ENCODE results near the gene ZNF787.

Gene ZNF787

GRCh38 chr19:56085571-56086275 is 35.4 kb downstream of the ZNF787 start:
- peaks cover 6% of the 10 kb centered on the region for H3K4me1 ChIP-seq (ENCODE audit: insufficient read depth, low read length, severe bottlenecking)
- H3K27ac ChIP-seq (ENCODE audit: low read depth, low read length, poor library complexity, severe bottlenecking), result no peak overlapping the region
- H4K20me1 ChIP-seq (ENCODE audit: insufficient read depth, low read length), result no peaks in the 10 kb centered on the region
- H3K79me2 ChIP-seq (ENCODE audit: insufficient read depth, low read length), result no peaks in the 10 kb centered on the region
- no peaks in the 10 kb centered on the region for H3K9me2 ChIP-seq (ENCODE audit: low read depth, low read length)
- H3F3A ChIP-seq (ENCODE audit: insufficient read depth, low read length), result no peaks in the 10 kb centered on the region
- no peak overlapping the region for H3K4me2 ChIP-seq (ENCODE audit: low read length)
- no peak overlapping the region for H2AFZ ChIP-seq (ENCODE audit: low read length)
- H3K9me3 ChIP-seq (ENCODE audit: low read length), result no peaks in the 10 kb centered on the region
- no peaks in the 10 kb centered on the region for H3K27me3 ChIP-seq (ENCODE audit: insufficient read depth, low read length)
- H3K4me3 ChIP-seq (ENCODE audit: low read depth, low read length, poor library complexity, severe bottlenecking), result no peak overlapping the region
- H3K9ac ChIP-seq (ENCODE audit: low read length), result no peak overlapping the region
- TF ChIP-seq, protein P1, sequence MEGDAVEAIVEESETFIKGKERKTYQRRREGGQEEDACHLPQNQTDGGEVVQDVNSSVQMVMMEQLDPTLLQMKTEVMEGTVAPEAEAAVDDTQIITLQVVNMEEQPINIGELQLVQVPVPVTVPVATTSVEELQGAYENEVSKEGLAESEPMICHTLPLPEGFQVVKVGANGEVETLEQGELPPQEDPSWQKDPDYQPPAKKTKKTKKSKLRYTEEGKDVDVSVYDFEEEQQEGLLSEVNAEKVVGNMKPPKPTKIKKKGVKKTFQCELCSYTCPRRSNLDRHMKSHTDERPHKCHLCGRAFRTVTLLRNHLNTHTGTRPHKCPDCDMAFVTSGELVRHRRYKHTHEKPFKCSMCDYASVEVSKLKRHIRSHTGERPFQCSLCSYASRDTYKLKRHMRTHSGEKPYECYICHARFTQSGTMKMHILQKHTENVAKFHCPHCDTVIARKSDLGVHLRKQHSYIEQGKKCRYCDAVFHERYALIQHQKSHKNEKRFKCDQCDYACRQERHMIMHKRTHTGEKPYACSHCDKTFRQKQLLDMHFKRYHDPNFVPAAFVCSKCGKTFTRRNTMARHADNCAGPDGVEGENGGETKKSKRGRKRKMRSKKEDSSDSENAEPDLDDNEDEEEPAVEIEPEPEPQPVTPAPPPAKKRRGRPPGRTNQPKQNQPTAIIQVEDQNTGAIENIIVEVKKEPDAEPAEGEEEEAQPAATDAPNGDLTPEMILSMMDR (IDR thresholded peaks at IDR 0.05; ENCODE audit: low read length), result no peak
- no peak for TF ChIP-seq EZH2 (IDR thresholded peaks at IDR 0.05; ENCODE audit: borderline replicate concordance, low read length)
- H3K36me3 ChIP-seq (ENCODE audit: insufficient read depth, low read length), result peaks cover 5% of the 10 kb centered on the region; the same call in 1 of the 2 replicates

DNA sequence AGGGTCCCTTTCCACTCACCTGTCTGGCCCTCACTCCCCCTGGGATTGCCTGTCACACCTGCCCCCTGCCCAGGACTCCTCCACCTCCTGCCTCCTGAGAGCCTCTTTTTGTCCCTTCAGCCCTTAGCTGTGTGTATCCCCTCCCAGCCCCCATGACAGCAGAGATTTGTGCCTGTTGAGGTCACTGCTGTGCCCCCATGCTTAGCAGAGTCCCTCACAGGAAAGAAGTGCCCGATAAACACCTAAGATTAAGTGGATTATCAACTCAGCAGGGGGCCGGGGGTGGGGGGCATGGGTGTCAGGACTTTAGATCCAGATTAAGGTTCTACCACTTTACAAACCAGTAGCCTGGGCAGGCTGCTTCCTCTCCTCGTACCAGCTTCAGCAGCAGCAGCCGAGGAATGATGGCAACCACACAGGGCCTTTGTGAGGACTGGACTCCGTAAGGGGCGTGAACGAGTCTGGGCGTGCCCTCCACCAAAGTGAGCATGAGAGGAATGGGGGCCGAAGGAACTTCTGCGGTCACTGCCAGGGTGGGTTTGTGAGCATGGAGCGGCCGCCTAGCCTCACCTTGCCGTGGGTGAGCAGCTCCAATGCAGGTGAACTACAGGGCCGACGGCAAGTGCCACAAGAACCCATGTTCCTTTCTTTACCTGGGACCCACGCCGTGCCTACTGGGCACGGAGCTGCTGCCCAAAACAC is 36.1 kb downstream of the ZNF787 start:
- H3K27ac ChIP-seq (ENCODE audit: low read depth, low read length, poor library complexity, severe bottlenecking), result no peak overlapping the region
- no peak overlapping the region for H3K9ac ChIP-seq (ENCODE audit: low read length)

DNA sequence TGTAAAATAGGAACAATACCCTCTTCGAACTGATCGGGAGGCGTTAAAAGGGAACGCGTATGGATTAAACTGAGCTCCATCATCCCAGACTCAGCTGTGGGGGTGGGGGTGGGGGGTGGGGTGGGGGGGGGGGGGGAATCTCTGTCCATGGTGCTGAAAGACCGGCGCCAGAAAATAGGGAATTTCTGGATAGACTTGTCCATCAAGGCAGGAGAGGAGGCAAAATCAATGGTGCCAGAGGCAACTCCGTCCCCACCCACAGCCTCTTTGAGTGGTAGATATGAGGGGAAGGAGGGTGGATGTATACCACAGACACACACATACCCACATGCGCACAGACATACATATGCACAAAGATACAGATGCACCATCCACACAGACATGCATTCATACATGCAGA is 37.4 kb downstream of the ZNF787 start:
- Histone ChIP-seq H4K20me1 (ENCODE audit: insufficient read depth, low read length) (no peaks in the 10 kb centered on the region), H3K9me3 (ENCODE audit: low read length) (no peaks in the 10 kb centered on the region), H3K4me2 (ENCODE audit: low read length) (no peak overlapping the region), H3F3A (ENCODE audit: insufficient read depth, low read length) (no peaks in the 10 kb centered on the region), H3K9ac (ENCODE audit: low read length) (no peak overlapping the region), H3K36me3 (ENCODE audit: insufficient read depth, low read length) (peaks cover 2% of the 10 kb centered on the region; the same call in 1 of the 2 replicates), H3K27me3 (ENCODE audit: insufficient read depth, low read length) (no peaks in the 10 kb centered on the region), H3K27ac (ENCODE audit: low read depth, low read length, poor library complexity, severe bottlenecking) (no peak overlapping the region), H3K4me1 (ENCODE audit: insufficient read depth, low read length, severe bottlenecking) (peaks cover 7% of the 10 kb centered on the region), H2AFZ (ENCODE audit: low read length) (no peak overlapping the region), H3K79me2 (ENCODE audit: insufficient read depth, low read length) (no peaks in the 10 kb centered on the region), H3K9me2 (ENCODE audit: low read depth, low read length) (no peaks in the 10 kb centered on the region), H3K4me3 (ENCODE audit: low read depth, low read length, poor library complexity, severe bottlenecking) (no peak overlapping the region)
- no peak for TF ChIP-seq EZH2 (IDR thresholded peaks at IDR 0.05; ENCODE audit: borderline replicate concordance, low read length)
- TF ChIP-seq, protein P1 (IDR thresholded peaks at IDR 0.05; ENCODE audit: low read length), result no peak

More for the DNA sequence above, 36.1 kb downstream of the ZNF787 start:
- Histone ChIP-seq H3K9me3 (ENCODE audit: low read length) (no peaks in the 10 kb centered on the region), H3K4me2 (ENCODE audit: low read length) (no peak overlapping the region), H3K9me2 (ENCODE audit: low read depth, low read length) (no peaks in the 10 kb centered on the region), H3K27me3 (ENCODE audit: insufficient read depth, low read length) (no peaks in the 10 kb centered on the region), H3K79me2 (ENCODE audit: insufficient read depth, low read length) (no peaks in the 10 kb centered on the region), H2AFZ (ENCODE audit: low read length) (no peak overlapping the region), H3K4me3 (ENCODE audit: low read depth, low read length, poor library complexity, severe bottlenecking) (no peak overlapping the region), H3K4me1 (ENCODE audit: insufficient read depth, low read length, severe bottlenecking) (peaks cover 7% of the 10 kb centered on the region), H3F3A (ENCODE audit: insufficient read depth, low read length) (no peaks in the 10 kb centered on the region), H3K36me3 (ENCODE audit: insufficient read depth, low read length) (peaks cover 5% of the 10 kb centered on the region; the same call in 1 of the 2 replicates), H4K20me1 (ENCODE audit: insufficient read depth, low read length) (no peaks in the 10 kb centered on the region)
- no peak for TF ChIP-seq EZH2 (IDR thresholded peaks at IDR 0.05; ENCODE audit: borderline replicate concordance, low read length)
- TF ChIP-seq, protein P1 (IDR thresholded peaks at IDR 0.05; ENCODE audit: low read length), result no peak

Data from OCI-LY1 (cell line).